ENCODE measurements around the gene MRS2.
A peak's percentile ranks its signal among the peaks of the same experiment; 100 is the strongest.
"Not testable (repeated sequence)": the region's sequence is repeated elsewhere in the genome, so short reads cannot be mapped to it uniquely, and the experiment has no call there.

MRS2 gene

GRCh38 chr6:24387818-24388217 lies 14.9 kb upstream of the MRS2 start:
- ATAC-seq, result no peak

DNA sequence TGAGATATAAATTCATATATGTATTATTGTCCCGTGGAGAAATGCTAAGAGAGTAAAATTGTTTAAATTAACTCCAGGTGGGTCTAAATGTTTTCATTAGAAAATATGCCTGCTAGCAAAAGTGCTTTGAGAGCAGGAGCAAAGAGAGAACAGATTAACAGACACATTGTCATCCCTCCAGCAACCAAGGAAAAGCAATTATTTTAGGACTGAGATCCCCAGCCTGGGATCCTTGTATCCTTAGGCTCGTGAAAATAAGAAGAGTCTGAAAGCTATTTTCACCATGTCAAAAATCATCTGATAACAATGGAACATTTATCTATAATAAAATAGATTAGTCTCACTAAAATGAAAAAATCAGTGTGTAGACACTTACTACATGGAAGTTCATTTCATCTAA lies 11.5 kb upstream of the MRS2 start:
- no peak for ATAC-seq

DNA sequence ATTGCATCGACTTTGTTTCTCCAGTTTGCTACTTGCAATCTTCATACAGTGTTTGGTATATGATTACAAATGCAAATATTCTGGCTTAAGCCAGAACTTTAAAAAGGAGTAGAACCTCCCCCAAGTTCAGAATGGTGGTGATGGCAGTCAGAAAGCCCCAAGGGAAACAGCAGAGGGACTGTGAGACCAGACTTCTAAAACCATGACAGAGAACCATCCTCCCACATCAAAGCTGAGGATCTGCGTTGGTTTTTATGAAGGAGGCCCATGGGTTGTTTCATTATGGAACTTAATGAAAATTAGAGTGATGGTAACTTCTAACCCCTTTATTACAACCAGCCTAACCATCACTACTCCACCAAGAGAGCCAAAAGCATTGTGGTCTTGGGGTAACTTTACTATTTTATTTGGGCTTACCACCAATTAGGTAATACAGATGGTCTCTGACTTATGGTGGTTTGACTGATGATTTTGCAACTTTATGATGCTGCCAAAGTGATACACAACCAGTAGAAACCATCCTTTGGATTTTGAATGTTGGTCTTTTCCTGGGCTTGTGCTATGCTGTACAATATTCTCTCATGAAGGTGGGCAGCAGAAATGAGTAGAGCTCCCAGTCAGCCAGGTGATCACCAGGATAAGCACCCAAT lies 10.9 kb upstream of the MRS2 start:
- ATAC-seq, result no peak

- ATAC-seq, result no peak
Observed at GRCh38 chr6:24394061-24394779, 8.5 kb upstream of the MRS2 start.

GRCh38 chr6:24394780-24395437 lies 7.8 kb upstream of the MRS2 start:
- ATAC-seq, result no peak

- ATAC-seq, result no peak
Observed at GRCh38 chr6:24396824-24397223, 5.9 kb upstream of the MRS2 start.

DNA sequence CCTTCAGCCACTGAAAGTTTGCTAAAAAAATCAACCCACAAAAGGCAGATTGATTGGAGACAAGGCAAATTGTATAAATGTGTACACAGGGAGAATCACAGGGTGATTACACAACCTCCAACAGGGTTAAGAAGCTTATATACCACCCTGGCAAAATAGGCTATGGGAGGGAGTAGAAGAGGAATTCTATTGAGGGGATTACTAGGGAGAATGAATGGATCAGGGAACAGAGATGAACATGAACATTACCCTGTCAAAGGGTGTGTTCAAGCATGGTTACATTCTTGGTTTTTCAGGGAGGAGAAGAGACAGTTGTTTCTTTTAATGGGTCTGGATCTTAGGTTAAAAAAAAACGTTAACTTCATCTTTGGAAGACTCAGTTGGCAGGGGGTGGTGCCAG lies 5.1 kb upstream of the MRS2 start:
- no peak for ATAC-seq

DNA sequence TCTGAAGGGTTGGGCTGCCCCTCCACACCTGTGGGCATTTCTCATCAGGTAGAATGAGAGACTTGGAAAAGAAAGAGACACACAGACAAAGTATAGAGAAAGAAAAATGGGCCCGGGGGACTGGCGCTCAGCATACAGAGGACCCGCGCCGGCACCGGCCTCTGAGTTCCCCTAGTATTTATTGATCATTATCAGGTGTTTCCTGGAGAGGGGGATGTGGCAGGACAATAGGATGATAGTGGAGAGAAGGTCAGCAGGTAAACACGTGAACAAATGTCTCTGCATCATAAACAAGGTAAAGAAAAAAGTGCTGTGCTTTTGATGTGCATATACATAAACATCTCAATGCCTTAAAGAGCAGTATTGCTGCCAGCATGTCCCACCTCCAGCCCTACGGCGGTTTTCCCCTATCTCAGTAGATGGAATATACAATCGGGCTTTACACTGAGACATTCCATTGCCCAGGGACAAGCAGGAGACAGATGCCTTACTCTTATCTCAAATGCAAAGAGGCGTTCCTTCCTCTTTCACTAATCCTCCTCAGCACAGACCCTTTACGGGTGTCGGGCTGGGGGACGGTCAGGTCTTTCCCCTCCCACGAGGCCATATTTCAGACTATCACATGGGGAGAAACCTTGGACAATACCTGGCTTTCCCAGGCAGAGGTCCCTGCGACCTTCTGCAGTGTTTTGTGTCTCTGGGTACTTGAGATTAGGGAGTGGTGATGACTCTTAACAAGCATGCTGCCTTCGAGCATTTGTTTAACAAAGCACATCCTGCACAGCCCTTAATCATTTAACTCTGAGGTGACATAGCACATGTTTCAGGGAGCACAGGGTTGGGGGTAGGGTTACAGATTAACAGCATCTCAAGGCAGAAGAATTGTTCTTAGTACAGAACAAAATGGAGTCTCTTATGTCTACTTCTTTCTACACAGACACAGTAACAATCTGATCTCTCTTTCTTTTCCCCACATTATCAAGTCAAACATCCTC lies 2.4 kb upstream of the MRS2 start:
- not testable (repeated sequence) for ATAC-seq

- ATAC-seq, result no peak
Observed at GRCh38 chr6:24401458-24401857, 1.3 kb upstream of the MRS2 start.

DNA sequence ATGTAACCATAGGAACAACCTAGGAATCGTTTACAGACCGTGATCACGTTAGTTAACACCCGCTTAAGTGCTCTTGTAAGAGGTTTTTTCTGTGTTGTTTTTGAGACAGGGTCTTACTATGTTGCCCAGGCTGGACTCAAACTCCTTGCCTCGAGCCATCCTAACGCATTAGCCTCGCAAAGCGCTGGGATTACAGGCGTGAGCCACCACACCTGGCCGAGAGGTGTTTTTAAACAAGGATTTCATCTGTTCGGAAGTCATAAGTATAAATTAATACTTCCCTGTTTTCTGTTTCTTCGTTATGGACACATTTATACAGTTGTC lies 727 bp downstream of the MRS2 start:
- no peak for ATAC-seq

DNA sequence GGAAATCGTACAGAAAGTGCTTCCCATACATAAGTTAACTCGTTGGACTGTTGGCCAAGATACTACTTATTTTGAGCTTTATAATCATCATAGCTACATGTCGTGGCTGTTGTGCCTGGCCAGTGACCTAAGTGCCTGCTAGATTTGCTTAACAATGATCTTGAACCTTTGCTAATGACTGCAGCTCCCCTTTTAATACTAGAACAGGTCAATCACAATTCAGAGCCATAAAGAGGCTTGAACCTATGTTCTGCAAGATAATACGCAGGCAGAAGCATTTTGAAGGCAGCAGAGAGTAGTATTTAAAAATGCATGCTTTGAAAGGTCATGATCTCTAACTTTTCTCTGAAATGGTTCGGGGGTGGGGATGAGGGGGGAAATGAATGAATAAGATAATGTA lies 2.5 kb downstream of the MRS2 start:
- ATAC-seq, result no peak

- ATAC-seq, result peak in 1 of 2 donors; percentile 33
Observed at GRCh38 chr6:24408719-24409410, 6.1 kb downstream of the MRS2 start.

- ATAC-seq, result no peak
Observed at GRCh38 chr6:24410622-24411021, 7.9 kb downstream of the MRS2 start.

DNA sequence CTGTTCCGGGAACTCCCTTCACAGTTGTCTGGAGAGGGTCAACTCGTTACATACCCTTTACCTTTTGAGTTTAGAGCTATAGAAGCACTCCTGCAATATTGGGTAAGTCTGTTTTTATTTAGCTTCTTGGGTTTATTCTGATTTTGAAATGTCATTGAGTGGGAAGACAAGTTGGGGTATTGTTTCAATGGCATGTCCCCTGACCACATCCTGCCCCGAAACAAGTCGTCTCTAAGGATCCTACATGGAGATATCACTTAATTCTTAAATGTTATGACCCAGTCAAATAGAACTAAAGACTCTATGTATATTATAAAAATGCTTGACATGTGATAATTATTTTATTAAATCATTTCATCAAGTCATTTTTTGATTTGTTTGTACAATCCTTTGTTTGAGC lies 9.6 kb downstream of the MRS2 start:
- ATAC-seq, result no peak

DNA sequence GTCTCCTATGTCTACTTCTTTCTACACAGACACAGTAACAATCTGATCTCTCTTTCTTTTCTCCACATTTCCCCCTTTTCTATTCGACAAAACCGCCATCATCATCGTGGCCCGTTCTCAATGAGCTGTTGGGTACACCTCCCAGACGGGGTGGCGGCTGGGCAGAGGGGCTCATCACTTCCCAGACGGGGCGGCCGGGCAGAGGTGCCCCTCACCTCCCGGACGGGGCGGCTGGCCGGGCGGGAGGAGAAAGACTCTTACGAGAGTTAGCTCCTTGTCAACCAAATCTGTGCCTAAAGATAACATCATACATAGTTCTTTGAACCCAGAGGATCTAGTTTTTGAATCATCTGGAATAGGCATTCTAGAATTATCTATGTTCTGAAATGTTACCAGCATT lies 11.8 kb downstream of the MRS2 start:
- not testable (repeated sequence) for ATAC-seq

DNA sequence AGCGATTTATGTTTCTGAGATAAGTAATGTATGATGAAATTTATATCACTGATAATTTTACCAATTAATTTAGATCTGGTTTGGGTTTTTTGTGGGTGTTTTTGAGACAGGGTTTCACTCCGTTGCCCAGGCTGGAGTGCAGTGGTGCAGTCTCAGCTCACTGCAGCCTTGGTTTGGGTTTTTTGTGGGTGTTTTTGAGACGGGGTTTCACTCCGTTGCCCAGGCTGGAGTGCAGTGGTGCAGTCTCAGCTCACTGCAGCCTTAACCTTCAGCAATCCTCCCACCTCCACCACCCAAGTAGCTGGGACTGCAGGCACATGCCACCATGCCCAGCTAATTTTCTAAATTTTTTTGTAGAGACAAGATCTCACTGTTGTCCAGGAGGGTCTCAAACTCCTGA lies 13.0 kb downstream of the MRS2 start:
- no peak for ATAC-seq

DNA sequence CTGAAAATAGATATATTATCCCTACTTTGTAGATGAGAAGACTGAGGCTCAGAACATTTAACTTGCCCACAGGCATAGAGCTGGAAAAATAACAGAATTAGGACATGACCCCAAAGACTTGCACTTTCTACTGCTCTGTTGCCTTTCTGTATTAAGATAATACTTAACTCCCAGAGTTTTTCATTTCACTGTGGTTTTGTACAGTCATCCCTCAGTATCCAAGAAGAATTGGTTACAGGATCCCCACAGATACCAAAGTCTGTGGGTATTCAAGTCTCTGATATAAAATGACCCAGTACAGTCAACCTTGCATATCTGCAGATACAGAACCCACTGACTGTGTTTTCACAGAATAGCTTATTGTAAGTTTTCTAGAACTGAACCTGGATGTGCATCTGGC lies 16.8 kb downstream of the MRS2 start:
- no peak for ATAC-seq

GRCh38 chr6:24425091-24425490 lies 22.4 kb downstream of the MRS2 start:
- no peak for ATAC-seq

DNA sequence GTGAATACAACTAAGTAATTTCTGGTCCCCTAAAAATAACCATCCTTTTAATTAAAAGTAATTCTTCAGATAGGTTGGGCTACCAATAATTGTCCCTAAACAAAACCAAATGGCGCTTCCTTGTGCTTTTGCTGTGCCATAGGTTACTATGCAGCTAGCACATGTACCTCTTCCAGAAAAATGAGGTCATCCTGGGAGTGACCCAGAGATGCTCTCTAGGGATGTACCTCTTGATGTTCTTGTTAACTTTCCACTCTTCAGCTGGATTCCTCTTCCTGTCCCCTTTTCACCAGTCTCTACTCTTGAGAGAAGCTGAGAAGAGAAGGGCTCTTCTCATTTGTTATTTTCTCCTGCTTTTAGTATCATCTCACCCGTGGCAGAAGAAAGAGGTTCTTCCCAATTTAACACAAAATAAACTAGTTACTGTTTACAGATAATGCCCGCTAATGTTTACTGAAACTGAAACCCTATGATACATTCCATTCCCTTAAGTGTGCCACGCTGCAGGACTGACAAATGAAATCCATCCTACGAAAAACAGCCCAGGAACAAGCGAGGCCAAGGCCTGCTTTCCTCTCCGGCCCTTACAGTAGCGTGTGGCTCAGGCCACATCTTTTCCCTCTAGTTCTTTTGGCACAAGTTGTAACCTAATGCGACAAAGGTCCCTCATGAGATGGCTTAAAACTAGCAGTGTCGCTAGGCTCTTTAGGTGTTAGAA lies 24.2 kb downstream of the MRS2 start:
- ATAC-seq, result no peak

DNA sequence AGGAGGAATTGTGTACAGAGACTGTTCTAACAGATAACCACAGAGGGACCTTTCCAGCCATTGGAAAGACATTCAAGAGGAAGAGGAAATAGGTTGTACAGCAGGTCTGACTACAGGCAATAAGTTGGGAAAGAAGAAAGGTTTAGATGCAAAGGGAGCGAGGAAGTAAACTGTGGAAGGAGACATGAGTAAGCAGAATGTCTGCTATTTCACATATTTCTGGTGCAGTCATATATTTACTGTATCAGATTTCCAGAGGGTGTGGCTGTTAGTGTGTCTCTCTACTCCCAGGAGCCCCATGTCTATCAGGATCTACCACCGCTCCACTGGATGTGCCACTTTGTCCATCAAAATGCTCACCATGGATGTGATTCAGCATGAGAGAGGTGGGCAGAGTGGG lies 25.9 kb downstream of the MRS2 start:
- no peak for ATAC-seq

DNA sequence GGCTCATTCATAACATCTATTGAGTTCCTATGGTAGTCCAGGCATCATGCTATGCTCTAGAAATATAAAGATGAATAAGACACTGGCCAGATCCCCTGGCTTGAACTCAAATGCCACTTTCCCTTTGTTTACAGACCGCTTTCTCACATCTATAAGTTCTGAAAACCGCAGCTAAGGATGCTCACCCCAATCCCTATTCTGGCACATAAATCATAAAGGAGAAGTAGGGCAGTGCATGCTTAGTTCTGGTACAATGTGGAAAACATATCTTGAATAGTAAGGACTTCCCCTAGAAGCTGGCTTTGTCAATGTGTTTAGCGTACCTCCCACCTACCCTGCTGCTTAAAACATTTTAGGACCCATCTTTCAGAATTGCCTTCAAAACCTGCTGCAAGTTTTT lies 26.4 kb downstream of the MRS2 start:
- ATAC-seq, result no peak

DNA sequence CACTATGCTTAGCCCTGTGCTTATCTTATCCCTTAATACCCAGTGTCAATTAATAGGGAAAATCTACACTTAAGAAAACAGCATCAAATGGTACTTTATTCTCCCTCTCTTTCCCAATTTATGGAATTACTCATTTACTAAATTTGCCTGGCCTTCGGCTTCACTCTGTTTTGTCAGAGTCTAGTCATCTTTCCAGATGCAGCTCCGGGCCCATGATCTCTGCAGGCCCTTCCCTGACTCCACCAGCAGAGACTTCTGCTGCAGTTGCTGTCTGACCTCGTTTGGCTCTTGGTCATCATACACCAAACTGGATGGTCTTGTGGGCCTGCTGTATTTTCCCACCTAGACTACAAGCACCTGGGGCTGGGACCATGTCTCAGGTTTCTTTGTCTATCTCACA lies 27.4 kb downstream of the MRS2 start:
- no peak for ATAC-seq

Measured in activated CD4-positive, CD25-positive, alpha-beta regulatory T cell treated with anti-CD3 and anti-CD28 coated beads, Interleukin-2, amount 50 U/mL, for 24 hours (primary cell).